ENCODE data around the gene APOA5.

APOA5 gene

DNA sequence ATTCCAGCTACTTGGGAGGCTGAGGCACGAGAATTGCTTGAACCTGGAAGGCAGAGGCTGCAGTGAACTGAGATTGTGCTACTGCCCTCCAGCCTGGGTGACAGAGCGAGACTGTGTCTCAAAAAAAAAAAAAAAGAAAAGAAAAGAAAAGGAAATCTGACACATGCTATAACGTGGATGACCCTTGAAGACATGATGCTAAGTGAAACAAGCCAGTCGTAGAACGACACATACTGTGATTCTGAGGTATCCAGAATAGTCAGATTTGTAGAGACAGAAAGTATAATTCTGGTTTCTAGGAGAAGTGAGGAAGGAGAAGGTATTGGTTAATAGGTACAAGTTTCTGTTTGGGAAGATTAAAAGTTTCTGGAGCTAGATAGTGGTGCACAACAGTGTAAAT, 6.7 kb upstream of the APOA5 start:
- ATAC-seq (ENCODE audit: low read depth) = no peak
- Histone ChIP-seq H3K9me3 (ENCODE audit: severe bottlenecking) (no peaks in the 10 kb centered on the region), H3K27ac (ENCODE audit: poor library complexity, severe bottlenecking) (no peak overlapping the region), H3K4me1 (ENCODE audit: insufficient read depth, poor library complexity, severe bottlenecking) (peaks cover 2% of the 10 kb centered on the region), H3K4me3 (ENCODE audit: severe bottlenecking) (no peak overlapping the region), H3K36me3 (ENCODE audit: low read depth) (no peaks in the 10 kb centered on the region), H3K27me3 (ENCODE audit: insufficient read depth, poor library complexity, severe bottlenecking) (no peaks in the 10 kb centered on the region)
- DNase-seq (ENCODE audit: low spot score) = no peak
- no peak for TF ChIP-seq CTCF (IDR thresholded peaks at IDR 0.05; ENCODE audit: poor library complexity, severe bottlenecking)

- no peak for TF ChIP-seq CTCF (IDR thresholded peaks at IDR 0.05; ENCODE audit: poor library complexity, severe bottlenecking)
- Histone ChIP-seq H3K4me1 (ENCODE audit: insufficient read depth, poor library complexity, severe bottlenecking) (peaks cover 7% of the 10 kb centered on the region), H3K4me3 (ENCODE audit: severe bottlenecking) (no peak overlapping the region), H3K36me3 (ENCODE audit: low read depth) (no peaks in the 10 kb centered on the region), H3K9me3 (ENCODE audit: severe bottlenecking) (no peaks in the 10 kb centered on the region), H3K27ac (ENCODE audit: poor library complexity, severe bottlenecking) (no peak overlapping the region), H3K27me3 (ENCODE audit: insufficient read depth, poor library complexity, severe bottlenecking) (no peaks in the 10 kb centered on the region)
- ATAC-seq (ENCODE audit: low read depth) = no peak
- no peak for DNase-seq (ENCODE audit: low spot score)
These were observed 6.1 kb upstream of the APOA5 start for GRCh38 chr11:116797816-116798215.

GRCh38 chr11:116796548-116796947, 4.9 kb upstream of the APOA5 start:
- Histone ChIP-seq H3K4me3 (ENCODE audit: severe bottlenecking) (no peak overlapping the region), H3K9me3 (ENCODE audit: severe bottlenecking) (no peaks in the 10 kb centered on the region), H3K36me3 (ENCODE audit: low read depth) (no peaks in the 10 kb centered on the region), H3K4me1 (ENCODE audit: insufficient read depth, poor library complexity, severe bottlenecking) (peaks cover 7% of the 10 kb centered on the region), H3K27me3 (ENCODE audit: insufficient read depth, poor library complexity, severe bottlenecking) (no peaks in the 10 kb centered on the region), H3K27ac (ENCODE audit: poor library complexity, severe bottlenecking) (no peak overlapping the region)
- DNase-seq (ENCODE audit: low spot score) (no peak), ATAC-seq (ENCODE audit: low read depth) (no peak)
- no peak for TF ChIP-seq CTCF (IDR thresholded peaks at IDR 0.05; ENCODE audit: poor library complexity, severe bottlenecking)

DNA sequence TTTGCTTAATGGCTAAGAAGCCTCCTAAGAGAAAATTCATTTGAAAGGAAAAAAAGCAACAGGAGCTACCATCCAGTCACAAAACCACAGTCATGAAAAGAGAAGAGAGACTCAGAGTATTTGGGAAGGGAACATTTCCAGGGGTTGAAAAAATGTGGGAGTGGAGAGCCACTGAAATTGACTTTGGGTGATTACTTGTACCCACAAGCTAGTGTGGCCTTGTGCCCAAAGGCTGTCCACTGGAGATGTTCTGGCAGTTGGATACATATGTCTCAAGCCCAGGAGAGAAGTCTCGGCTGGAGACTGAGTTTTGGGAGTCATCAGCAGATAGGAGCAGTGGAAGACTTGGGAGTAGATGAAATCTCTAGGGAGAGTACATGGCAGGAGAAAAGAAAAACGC, 3.2 kb upstream of the APOA5 start:
- Histone ChIP-seq H3K36me3 (ENCODE audit: low read depth) (no peaks in the 10 kb centered on the region), H3K4me1 (ENCODE audit: insufficient read depth, poor library complexity, severe bottlenecking) (peaks cover 7% of the 10 kb centered on the region), H3K9me3 (ENCODE audit: severe bottlenecking) (no peaks in the 10 kb centered on the region), H3K27ac (ENCODE audit: poor library complexity, severe bottlenecking) (no peak overlapping the region), H3K27me3 (ENCODE audit: insufficient read depth, poor library complexity, severe bottlenecking) (no peaks in the 10 kb centered on the region), H3K4me3 (ENCODE audit: severe bottlenecking) (no peak overlapping the region)
- ATAC-seq (ENCODE audit: low read depth) = no peak
- DNase-seq (ENCODE audit: low spot score) = no peak
- no peak for TF ChIP-seq CTCF (IDR thresholded peaks at IDR 0.05; ENCODE audit: poor library complexity, severe bottlenecking)

- no peak for ATAC-seq (ENCODE audit: low read depth)
These were observed 2.1 kb upstream of the APOA5 start for GRCh38 chr11:116793772-116794097.

More at GRCh38 chr11:116793772-116794097, 2.1 kb upstream of the APOA5 start:
- H3K36me3 ChIP-seq (ENCODE audit: low read depth) = no peaks in the 10 kb centered on the region
- H3K4me1 ChIP-seq (ENCODE audit: insufficient read depth, poor library complexity, severe bottlenecking) = peaks cover 7% of the 10 kb centered on the region
- no peaks in the 10 kb centered on the region for H3K27me3 ChIP-seq (ENCODE audit: insufficient read depth, poor library complexity, severe bottlenecking)
- no peaks in the 10 kb centered on the region for H3K9me3 ChIP-seq (ENCODE audit: severe bottlenecking)
- no peak for TF ChIP-seq CTCF (IDR thresholded peaks at IDR 0.05; ENCODE audit: poor library complexity, severe bottlenecking)
- no peak overlapping the region for H3K27ac ChIP-seq (ENCODE audit: poor library complexity, severe bottlenecking)
- DNase-seq (ENCODE audit: low spot score) = no peak
- no peak overlapping the region for H3K4me3 ChIP-seq (ENCODE audit: severe bottlenecking)

Measured in RWPE2 (cell line).